ENCODE results near the gene DNASE1L1. TPM values are rescaled to one million over a fixed set of nuclear protein-coding genes. Genes with fewer than 3 reads are reported as not detected.

Gene DNASE1L1
- total RNA-seq, 1 experiment from 2014 or later, result 8.3 TPM

DNA sequence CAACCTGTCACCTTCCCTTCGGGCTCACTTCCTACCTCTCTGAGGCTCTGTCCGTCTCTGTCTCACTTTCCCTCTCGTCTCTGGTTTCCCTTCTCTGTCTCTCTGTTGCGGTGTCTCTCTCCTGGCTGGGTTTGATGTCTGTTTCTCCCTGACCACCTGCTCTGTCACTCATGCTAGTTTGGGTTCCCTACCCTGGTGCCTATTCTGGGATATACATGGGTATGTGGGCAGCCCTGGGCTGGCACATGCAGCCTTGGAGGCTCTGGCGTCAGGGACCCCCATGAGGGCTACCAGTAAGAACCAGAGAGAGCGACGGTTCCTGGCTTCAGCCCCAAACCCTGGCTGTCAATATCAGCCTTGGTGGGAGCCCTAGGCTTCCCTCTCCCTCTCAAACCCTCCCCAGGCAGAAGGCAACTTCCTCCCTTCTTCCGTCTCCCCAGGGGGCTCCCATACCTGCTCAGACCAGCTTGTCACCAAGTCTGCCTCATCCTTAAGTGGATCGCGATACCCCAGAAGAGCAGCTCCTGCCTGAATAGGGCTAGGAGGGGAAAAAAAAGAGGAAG, 314 bp downstream of the DNASE1L1 start:
- Histone ChIP-seq H3K4me3 (ENCODE audit: low read depth, low read length, poor library complexity, severe bottlenecking) (no peak overlapping the region), H3K4me1 (ENCODE audit: insufficient read depth, low read length, poor library complexity, severe bottlenecking) (no peaks in the 10 kb centered on the region), H3K9me3 (ENCODE audit: low read depth, low read length, poor library complexity, severe bottlenecking) (no peaks in the 10 kb centered on the region), H3K27me3 (replicated peaks; ENCODE audit: insufficient read depth, low read depth, low read length, poor library complexity) (no peaks in the 10 kb centered on the region), H3K36me3 (ENCODE audit: insufficient read depth, low read length, poor library complexity, severe bottlenecking) (no peaks in the 10 kb centered on the region), H3K27ac (ENCODE audit: low read depth, low read length, poor library complexity, severe bottlenecking) (no peak overlapping the region)
- BruUV-seq (replicated peaks), result no TSS peak
- TF ChIP-seq EZH2 (IDR thresholded peaks at IDR 0.05; ENCODE audit: borderline replicate concordance, low read depth, low read length, poor library complexity, severe bottlenecking), result no peak
- TF ChIP-seq, protein P1, sequence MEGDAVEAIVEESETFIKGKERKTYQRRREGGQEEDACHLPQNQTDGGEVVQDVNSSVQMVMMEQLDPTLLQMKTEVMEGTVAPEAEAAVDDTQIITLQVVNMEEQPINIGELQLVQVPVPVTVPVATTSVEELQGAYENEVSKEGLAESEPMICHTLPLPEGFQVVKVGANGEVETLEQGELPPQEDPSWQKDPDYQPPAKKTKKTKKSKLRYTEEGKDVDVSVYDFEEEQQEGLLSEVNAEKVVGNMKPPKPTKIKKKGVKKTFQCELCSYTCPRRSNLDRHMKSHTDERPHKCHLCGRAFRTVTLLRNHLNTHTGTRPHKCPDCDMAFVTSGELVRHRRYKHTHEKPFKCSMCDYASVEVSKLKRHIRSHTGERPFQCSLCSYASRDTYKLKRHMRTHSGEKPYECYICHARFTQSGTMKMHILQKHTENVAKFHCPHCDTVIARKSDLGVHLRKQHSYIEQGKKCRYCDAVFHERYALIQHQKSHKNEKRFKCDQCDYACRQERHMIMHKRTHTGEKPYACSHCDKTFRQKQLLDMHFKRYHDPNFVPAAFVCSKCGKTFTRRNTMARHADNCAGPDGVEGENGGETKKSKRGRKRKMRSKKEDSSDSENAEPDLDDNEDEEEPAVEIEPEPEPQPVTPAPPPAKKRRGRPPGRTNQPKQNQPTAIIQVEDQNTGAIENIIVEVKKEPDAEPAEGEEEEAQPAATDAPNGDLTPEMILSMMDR (conservative IDR thresholded peaks at IDR 0.05; ENCODE audit: low read depth, low read length), result no peak
- ChIA-PET CTCF (no interaction called here), POLR2A (ENCODE audit: low non-redundant PET) (no interaction called here)
- intact Hi-C loops (cut with micrococcal nuclease; ENCODE audit: unreplicated experiment), result no loop called here
- no peak for DNase-seq (ENCODE audit: low spot score)

DNA sequence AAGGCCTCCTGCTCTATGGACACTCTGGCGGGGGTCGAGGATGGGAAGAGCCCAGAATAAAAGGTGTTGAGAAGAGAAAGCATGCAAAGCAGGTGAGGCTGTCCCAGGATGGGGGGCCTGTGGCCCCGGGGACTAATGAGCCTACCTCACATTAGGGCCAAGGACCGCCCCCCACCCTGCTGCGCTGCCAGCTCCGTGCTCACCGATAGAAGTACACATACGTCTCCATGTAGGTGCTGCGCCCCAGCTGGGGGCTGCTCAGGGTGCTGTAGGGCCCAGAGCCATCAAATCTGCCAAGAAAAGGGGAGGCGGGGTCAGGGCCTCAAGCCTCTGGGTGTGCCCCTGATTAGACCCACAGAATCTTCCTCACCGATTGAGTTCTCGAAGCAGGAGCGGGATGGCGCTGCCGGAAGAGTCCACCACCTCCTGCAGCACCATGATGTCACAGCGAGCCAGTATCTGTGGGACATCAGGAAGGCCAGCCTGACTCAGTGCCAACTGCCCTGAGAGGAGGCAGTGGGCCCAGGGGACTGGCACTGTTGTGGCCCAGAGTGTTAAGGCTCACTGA, 4.3 kb downstream of the DNASE1L1 start:
- Histone ChIP-seq H3K27ac (ENCODE audit: low read depth, low read length, poor library complexity, severe bottlenecking) (no peak overlapping the region), H3K9me3 (ENCODE audit: low read depth, low read length, poor library complexity, severe bottlenecking) (no peaks in the 10 kb centered on the region), H3K4me1 (ENCODE audit: insufficient read depth, low read length, poor library complexity, severe bottlenecking) (no peaks in the 10 kb centered on the region), H3K4me3 (ENCODE audit: low read depth, low read length, poor library complexity, severe bottlenecking) (no peak overlapping the region), H3K36me3 (ENCODE audit: insufficient read depth, low read length, poor library complexity, severe bottlenecking) (peaks cover 15% of the 10 kb centered on the region), H3K27me3 (replicated peaks; ENCODE audit: insufficient read depth, low read depth, low read length, poor library complexity) (no peaks in the 10 kb centered on the region)
- DNase-seq (ENCODE audit: low spot score), result no peak
- CTCF ChIA-PET, result no interaction called here
- intact Hi-C loops (cut with micrococcal nuclease; ENCODE audit: unreplicated experiment), result no loop called here
- BruUV-seq (replicated peaks), result no TSS peak
- TF ChIP-seq EZH2 (IDR thresholded peaks at IDR 0.05; ENCODE audit: borderline replicate concordance, low read depth, low read length, poor library complexity, severe bottlenecking), result no peak
- TF ChIP-seq, protein P1 (conservative IDR thresholded peaks at IDR 0.05; ENCODE audit: low read depth, low read length), result no peak
- POLR2A ChIA-PET (ENCODE audit: low non-redundant PET), result no interaction called here

DNA sequence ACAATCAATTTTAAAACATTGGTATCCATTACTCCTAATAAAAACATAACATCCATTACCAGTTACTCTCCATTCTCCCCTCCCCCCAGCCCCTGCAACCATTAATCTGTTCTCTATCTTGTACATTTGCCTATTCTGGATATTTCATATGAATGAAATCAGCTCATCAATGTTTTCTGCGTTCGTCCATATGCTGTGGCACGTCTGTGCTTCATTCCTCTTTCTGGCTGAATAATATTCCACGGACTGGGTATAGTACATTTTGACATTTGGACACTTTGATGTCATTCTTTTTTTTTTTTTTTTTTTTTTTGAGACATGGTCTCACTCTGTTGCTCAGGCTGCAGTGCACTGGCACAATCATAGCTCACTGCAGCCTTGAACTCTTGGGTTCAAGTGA, 5.2 kb downstream of the DNASE1L1 start:
- CTCF ChIA-PET, result no interaction called here
- no peak overlapping the region for H3K4me3 ChIP-seq (ENCODE audit: low read depth, low read length, poor library complexity, severe bottlenecking)

More for the DNA sequence above, 5.2 kb downstream of the DNASE1L1 start:
- no peaks in the 10 kb centered on the region for H3K27me3 ChIP-seq (replicated peaks; ENCODE audit: insufficient read depth, low read depth, low read length, poor library complexity)
- H3K9me3 ChIP-seq (ENCODE audit: low read depth, low read length, poor library complexity, severe bottlenecking), result no peaks in the 10 kb centered on the region
- TF ChIP-seq, protein P1 (conservative IDR thresholded peaks at IDR 0.05; ENCODE audit: low read depth, low read length), result no peak
- TF ChIP-seq EZH2 (IDR thresholded peaks at IDR 0.05; ENCODE audit: borderline replicate concordance, low read depth, low read length, poor library complexity, severe bottlenecking), result no peak
- no peaks in the 10 kb centered on the region for H3K4me1 ChIP-seq (ENCODE audit: insufficient read depth, low read length, poor library complexity, severe bottlenecking)
- H3K27ac ChIP-seq (ENCODE audit: low read depth, low read length, poor library complexity, severe bottlenecking), result no peak overlapping the region
- intact Hi-C loops (cut with micrococcal nuclease; ENCODE audit: unreplicated experiment), result no loop called here
- no peak for DNase-seq (ENCODE audit: low spot score)
- POLR2A ChIA-PET (ENCODE audit: low non-redundant PET), result interaction anchor here (0.7 kb wide), 1 partner anchor 352 kb away, joined by 10 read pairs; no protein-coding TSS in a partner anchor
- no TSS peak for BruUV-seq (replicated peaks)
- H3K36me3 ChIP-seq (ENCODE audit: insufficient read depth, low read length, poor library complexity, severe bottlenecking), result peaks cover 24% of the 10 kb centered on the region

Measured in A673 (cell line).